CMK (cell line): ENCODE measurements around the gene SEMA5A.

ENCODE experiments used
- DNase-seq: peaks from one replicate; pipeline ENCODE4 v3.0.0-alpha.2; 2010; ENCODE audit warnings: low read depth

Gene SEMA5A

DNA sequence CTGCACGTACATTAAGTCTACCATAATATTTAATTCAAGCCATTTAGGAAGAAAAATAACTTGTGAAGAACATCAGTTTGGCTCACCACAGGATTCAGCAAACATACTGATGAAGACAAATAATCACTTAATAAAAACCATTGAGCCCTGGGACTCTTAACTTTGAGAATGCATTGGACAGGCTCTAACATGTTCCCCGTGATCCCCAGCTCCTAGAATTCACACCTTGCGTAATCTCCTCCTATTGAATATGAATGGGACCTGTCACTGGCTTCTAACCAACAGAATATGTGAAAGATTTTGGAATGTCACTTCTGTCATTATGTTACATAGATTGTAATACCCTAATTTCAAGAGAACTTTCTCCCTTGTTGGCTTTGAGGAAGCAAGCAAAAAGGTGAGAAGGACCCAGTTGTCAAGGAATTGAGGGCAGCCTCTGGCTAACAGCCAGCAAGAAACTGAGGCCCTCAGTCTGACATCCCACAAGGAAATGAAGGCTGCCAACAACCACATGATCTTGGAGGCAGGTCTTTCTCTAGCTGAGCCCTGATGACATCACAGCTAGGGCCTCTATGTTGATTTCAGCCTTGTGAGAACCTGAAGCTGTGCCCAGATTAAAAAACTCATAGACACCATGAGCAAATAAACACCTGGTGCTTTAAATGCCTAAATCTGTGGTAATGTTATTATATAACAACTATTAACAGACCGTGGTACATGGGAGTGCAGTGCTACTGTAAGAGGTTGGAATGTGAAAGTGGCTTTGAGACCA is 433.2 kb downstream of the SEMA5A start:
- DNase-seq: no peak

- no peak for DNase-seq
These were observed 437.7 kb downstream of the SEMA5A start for GRCh38 chr5:9108162-9108561.

- DNase-seq: no peak
These were observed 440.0 kb downstream of the SEMA5A start for GRCh38 chr5:9105851-9106250.

GRCh38 chr5:9104571-9105339 is 441.1 kb downstream of the SEMA5A start:
- no peak for DNase-seq

- DNase-seq: no peak
These were observed 442.6 kb downstream of the SEMA5A start for GRCh38 chr5:9103290-9103689.

DNA sequence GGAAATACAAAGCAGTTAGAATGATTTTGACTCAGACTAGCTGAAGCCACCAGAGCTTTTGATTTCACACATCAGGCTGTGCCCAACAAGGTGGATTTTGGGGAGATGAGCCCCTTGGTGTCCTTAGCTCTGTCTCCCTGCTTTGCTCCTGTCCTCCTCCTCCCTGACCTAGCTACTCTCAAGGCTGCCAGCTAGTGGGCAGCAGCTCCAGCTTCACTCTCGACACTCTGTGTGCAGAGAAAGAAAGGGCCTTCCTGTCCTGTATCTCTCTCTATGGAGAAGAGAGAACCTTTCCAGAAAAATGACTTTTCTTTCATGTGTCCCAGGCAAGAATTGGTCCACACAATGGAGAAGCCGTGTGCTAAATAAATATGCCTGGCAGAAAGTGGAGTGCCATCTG is 446.2 kb downstream of the SEMA5A start:
- DNase-seq: no peak

DNA sequence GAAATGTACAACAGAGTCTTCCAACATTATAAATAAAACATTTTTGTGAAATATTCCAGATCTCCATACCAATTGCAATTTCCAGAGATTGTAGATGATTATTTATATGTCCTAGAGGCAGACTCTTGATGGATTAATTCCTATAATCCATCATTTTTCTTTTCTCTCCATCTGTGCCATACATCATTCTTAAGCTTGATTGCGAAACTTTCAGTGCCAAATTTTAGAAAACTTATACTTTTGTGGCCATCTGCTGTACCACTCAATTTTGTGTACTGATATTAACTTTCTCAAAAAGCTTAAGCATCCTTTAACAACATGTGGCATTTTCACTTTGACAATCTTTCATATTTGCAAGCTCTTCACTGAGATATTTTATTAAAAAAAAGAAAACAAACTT is 446.9 kb downstream of the SEMA5A start:
- DNase-seq: no peak

DNA sequence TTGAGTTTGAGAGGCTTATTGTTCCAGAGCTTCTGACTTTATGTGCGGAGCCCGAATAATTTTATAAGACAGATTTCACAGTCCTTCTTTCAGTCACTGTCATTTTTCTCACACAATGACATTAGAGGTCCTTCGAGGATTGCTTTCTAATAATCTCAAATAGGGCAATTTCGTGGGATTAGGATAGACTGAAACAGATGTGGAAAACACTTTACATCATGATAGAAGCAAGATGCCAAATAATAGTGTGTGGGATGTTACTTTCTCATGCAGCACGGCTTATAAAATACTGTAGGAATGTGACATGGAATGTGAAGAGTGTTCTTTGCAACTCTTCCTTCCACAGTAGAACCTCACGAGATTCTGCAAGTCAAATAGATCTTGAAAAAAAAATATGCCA is 451.3 kb downstream of the SEMA5A start:
- DNase-seq: no peak

DNA sequence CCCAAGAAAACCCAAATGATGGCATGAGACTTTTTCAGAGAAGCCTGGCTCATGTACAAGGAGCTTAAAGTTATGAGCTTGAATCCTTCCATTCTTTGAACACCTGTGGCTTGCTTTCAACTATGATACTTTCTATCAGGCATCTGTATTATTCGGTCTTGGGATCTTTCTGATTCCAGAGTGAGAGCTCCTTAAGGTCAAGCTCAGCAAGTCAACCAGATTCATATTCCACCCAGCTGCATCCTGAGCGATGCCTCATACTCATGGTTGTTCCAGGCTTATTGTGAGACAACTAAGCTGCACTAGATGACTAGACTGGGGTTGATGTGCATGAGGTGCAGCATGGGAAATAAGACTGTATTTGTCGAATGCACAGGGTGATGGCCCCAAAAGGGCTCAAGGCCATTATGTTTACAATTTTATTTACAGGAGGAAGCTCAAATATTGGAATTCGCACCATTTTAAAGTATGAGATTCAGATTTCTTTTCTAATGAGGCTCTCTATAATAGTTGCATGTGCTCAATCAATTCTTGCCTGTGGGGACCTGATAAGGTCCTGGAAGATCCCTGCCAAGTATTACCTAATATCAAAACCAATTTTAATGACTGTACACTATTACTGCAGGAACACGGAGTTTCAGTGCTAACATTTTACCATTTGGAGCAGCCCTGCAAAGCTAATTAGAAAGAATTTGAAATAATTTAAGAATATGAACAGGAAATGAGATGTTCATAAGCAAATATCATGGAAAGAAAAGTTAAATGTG is 453.8 kb downstream of the SEMA5A start:
- DNase-seq: no peak

DNA sequence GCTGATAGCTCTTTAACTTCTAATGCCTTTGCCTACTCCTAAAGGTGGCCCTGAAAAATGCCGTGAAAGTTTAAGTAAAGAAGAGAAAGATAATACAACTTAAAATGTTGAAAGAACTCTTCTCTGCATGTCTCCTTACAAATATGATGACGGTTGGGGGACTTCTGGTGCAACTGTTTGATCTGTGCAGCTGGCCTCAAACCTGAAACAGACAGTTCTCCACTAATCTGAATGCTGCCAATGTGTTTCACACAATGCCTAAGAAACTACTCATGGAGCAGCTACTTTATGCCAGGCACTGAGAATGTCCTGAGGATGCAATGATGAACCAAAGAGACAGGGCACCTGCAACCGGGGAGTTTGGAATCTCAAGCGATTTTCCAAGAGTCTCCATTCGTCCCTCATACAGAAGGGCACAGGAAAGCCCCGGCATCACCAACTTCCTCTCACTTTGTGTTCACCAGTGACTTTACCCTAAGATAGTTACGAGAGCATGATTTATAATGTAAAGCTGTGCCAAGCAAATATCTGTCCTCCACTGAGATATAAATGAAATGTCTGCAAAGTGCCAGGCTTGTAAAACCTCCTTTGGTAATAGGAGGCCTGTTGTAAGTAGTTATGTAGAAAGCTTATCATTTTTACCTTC is 455.4 kb downstream of the SEMA5A start:
- no peak for DNase-seq

- no peak for DNase-seq
These were observed 456.0 kb downstream of the SEMA5A start for GRCh38 chr5:9089893-9090292.

DNA sequence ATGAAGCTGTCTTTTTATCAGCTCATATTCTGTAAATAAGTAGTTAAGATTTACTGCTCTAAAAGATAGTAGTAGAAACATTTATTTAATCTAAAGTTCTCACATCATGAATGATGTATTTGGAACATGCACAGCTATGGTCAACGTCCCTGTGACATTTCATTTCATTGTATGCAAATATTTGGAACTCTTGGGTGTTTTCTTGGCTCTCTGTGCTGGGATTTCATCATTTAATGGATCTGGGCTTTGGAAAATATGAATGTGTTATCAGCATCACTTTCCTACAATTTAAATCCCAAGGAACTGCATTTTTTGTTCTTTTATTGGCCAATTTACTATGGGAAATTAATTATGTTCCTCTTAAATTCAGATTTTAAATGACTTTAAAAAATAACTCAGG is 462.9 kb downstream of the SEMA5A start:
- DNase-seq: no peak

DNA sequence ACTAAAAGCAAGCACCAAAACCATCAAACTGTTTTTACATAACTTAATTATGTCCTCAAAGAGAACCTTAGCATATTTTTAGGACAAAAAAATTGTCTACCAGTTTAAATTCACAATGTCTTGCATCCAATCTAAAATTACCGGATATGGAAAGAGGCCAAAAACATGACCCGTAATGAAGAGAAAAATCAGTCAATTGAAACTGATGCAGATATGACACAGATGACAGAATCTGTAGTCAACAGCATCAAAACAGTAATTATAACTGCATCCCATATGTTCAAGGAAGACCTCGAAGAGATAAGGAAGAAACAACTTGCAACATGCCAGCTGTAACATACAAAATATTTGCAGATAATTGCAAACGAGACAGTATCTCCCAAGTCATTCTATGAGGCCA is 473.2 kb downstream of the SEMA5A start:
- DNase-seq: no peak

GRCh38 chr5:9071524-9071923 is 474.4 kb downstream of the SEMA5A start:
- DNase-seq: no peak

DNA sequence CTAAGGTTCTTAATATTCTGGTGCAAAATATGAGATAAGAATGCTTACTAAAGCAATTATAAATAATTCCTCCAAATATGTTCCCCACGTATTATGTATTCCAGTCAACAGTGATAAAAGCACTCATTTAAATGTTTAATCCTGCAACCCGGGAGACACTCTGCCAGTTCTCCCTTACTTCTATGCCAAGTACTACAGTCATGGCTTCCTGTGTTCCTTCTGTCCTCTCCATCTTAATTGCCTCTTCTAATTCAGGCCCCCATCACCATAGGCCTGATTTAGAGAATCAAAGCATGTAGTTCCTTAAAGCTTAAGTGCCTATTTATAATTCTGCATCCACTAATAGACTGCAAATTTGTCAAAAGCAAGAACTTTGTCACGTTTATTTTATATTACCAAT is 474.8 kb downstream of the SEMA5A start:
- no peak for DNase-seq

GRCh38 chr5:9069650-9070049 is 476.2 kb downstream of the SEMA5A start:
- no peak for DNase-seq

DNA sequence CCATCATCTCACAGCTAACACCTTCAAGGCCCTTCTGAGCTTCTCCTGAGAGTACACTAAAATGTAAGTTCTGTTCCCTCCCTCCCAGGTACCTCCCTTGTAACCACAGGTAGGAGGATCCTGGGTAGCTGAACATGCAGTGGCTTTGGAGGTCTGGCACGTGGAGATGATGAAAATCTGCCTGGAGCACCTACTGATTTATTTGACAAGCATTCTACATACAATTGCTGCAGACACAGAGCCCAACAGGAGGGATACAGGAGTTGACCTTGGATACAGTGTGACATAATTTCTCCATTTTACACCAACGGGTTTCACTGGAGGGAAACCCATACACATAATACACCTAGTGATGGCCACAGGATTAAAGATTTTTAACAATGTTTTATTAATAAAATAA is 478.7 kb downstream of the SEMA5A start:
- DNase-seq: no peak

- DNase-seq: no peak
These were observed 479.5 kb downstream of the SEMA5A start for GRCh38 chr5:9066349-9066748.

- no peak for DNase-seq
These were observed 482.1 kb downstream of the SEMA5A start for GRCh38 chr5:9063615-9064245.

DNA sequence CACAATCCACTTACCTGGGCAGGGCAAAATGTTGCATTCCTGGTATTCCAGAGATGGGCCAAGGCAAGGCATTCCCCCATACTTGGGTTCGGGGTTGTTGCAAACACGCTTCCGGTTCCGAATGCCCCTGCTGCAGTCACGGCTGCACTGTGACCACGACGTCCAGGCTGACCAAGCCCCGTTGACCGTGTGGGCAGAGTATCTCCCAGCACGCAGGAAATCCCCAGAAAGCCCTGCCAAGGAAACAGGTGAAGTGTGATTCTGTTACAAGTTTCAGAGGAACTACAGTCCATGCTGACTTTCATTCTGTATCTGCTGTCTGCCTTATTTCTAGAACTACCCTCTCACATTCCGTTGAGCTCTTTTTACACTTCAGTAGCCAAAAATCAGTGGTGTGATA is 483.0 kb downstream of the SEMA5A start:
- no peak for DNase-seq

GRCh38 chr5:9059920-9060691 is 485.8 kb downstream of the SEMA5A start:
- no peak for DNase-seq
